Ascending aorta (tissue), 2 donors: ENCODE results near the gene SCG5. TPM values are rescaled to one million over a fixed set of nuclear protein-coding genes. Genes with fewer than 3 reads are reported as not detected.

Experiments used
- DNase-seq, 2 donors: peaks; one replicate each; pipeline ENCODE4 v3.0.0-alpha.2; 2019; ENCODE audit warnings: low spot score in 2 of 2
- H3K27ac ChIP-seq, 2 donors: fragments of 200-600 bp; sonication (generic); one replicate each; pipeline ENCODE4 v1.5.1; 2016 to 2017; ENCODE audit warnings: mild to moderate bottlenecking in 1 of 2
- H3K27me3 ChIP-seq: fragments of 200-600 bp; sonication (generic); one replicate; pipeline ENCODE4 v1.5.1; 2017
- H3K36me3 ChIP-seq, 2 donors: fragments of 200-600 bp; sonication (generic); one replicate each; pipeline ENCODE4 v1.5.1; 2016
- H3K4me1 ChIP-seq, 2 donors: fragments of 200-600 bp; sonication (generic); one replicate each; pipeline ENCODE4 v1.5.1; 2016 to 2017; ENCODE audit warnings: mild to moderate bottlenecking in 1 of 2
- H3K4me3 ChIP-seq, 2 donors: fragments of 200-600 bp; sonication (generic); one replicate each; pipeline ENCODE4 v1.5.1; 2016 to 2017; ENCODE audit warnings: mild to moderate bottlenecking in 1 of 2
- H3K9me3 ChIP-seq, 2 donors: fragments of 200-600 bp; sonication (generic); one replicate each; pipeline ENCODE4 v1.5.1; 2016
- CTCF ChIP-seq, 3 experiments: fragments of 200-600 bp in 2 of 3; fragments of 450-650 bp in 1 of 3; sonication (generic) in 2 of 3; IDR thresholded peaks; one replicate each; pipeline ENCODE4 v1.5.1; 2016 to 2019; ENCODE audit warnings: antibody characterized with exemption in 3 of 3, mild to moderate bottlenecking in 1 of 3, moderate library complexity in 1 of 3
- intact Hi-C: fragments of 100-400 bp; cut with DNase I; formaldehyde crosslinking; loops from one replicate; pipeline ENCODE4 v1.15.1; 2023
- total RNA-seq: library from RNA; depleted of rRNA; stranded (reverse); fragments of >200 nt; gene quantifications from one replicate; pipeline ENCODE4 v1.1.0, GENCODE V29; 2016

The SCG5 gene
- total RNA-seq, 1 donor from 2014 or later = not detected

GRCh38 chr15:32667321-32667720 is 25.8 kb downstream of the SCG5 start:
- intact Hi-C loops = no loop called here
- Histone ChIP-seq H3K27me3 (no peaks in the 10 kb centered on the region), H3K27ac (no peak overlapping the region), H3K4me1 (peaks cover 0 to 3% of the 10 kb centered on the region in 2 donors), H3K4me3 (no peak overlapping the region), H3K36me3 (no peaks in the 10 kb centered on the region), H3K9me3 (no peaks in the 10 kb centered on the region)
- no peak for DNase-seq
- no peak for TF ChIP-seq CTCF (IDR thresholded peaks at IDR 0.05)

GRCh38 chr15:32668942-32669341 is 27.4 kb downstream of the SCG5 start:
- Histone ChIP-seq H3K36me3 (no peaks in the 10 kb centered on the region), H3K27ac (no peak overlapping the region), H3K27me3 (no peaks in the 10 kb centered on the region), H3K9me3 (no peaks in the 10 kb centered on the region), H3K4me3 (no peak overlapping the region), H3K4me1 (peaks cover 0 to 3% of the 10 kb centered on the region in 2 donors)
- DNase-seq = no peak
- intact Hi-C loops = no loop called here
- no peak for TF ChIP-seq CTCF (IDR thresholded peaks at IDR 0.05)

- H3K27ac ChIP-seq = no peak overlapping the region
- H3K4me1 ChIP-seq = peaks cover 0 to 3% of the 10 kb centered on the region in 2 donors
- no peaks in the 10 kb centered on the region for H3K27me3 ChIP-seq
- no peaks in the 10 kb centered on the region for H3K36me3 ChIP-seq
- TF ChIP-seq CTCF (IDR thresholded peaks at IDR 0.05) = no peak
- DNase-seq = no peak
- H3K9me3 ChIP-seq = no peaks in the 10 kb centered on the region
- no peak overlapping the region for H3K4me3 ChIP-seq
- intact Hi-C loops = no loop called here
Measured at GRCh38 chr15:32669896-32670611, 28.5 kb downstream of the SCG5 start.

- intact Hi-C loops = no loop called here
- peaks cover 0 to 3% of the 10 kb centered on the region in 2 donors for H3K4me1 ChIP-seq
- H3K27me3 ChIP-seq = no peaks in the 10 kb centered on the region
- no peaks in the 10 kb centered on the region for H3K36me3 ChIP-seq
- no peak for TF ChIP-seq CTCF (IDR thresholded peaks at IDR 0.05)
- no peaks in the 10 kb centered on the region for H3K9me3 ChIP-seq
- no peak for DNase-seq
- H3K4me3 ChIP-seq = no peak overlapping the region
- no peak overlapping the region for H3K27ac ChIP-seq
Measured at GRCh38 chr15:32670623-32671022, 29.1 kb downstream of the SCG5 start.

GRCh38 chr15:32671339-32672325 is 30.1 kb downstream of the SCG5 start:
- H3K9me3 ChIP-seq = no peaks in the 10 kb centered on the region
- H3K27me3 ChIP-seq = no peaks in the 10 kb centered on the region
- H3K27ac ChIP-seq = no peak overlapping the region
- DNase-seq = no peak
- intact Hi-C loops = no loop called here
- peaks cover 0 to 3% of the 10 kb centered on the region in 2 donors for H3K4me1 ChIP-seq
- no peak overlapping the region for H3K4me3 ChIP-seq
- H3K36me3 ChIP-seq = no peaks in the 10 kb centered on the region
- TF ChIP-seq CTCF (IDR thresholded peaks at IDR 0.05) = no peak
